MCF 10A (cell line): ENCODE data around the gene SREBF2. TPM values are rescaled to one million over a fixed set of nuclear protein-coding genes. Genes with fewer than 3 reads are reported as not detected.

Experiments
- BruUV-seq: library from RNA; stranded (reverse); fragments of 400-500 nt; replicated peaks from 2 replicates; lab custom pipeline; 2021; lab: Mats Ljungman, UMichigan
- CTCF ChIA-PET: fragments of 300-600 bp; sonication (Branson Sonifier 250); formaldehyde crosslinking; extraction: SDS; loops from one replicate; lab custom pipeline; 2021; ENCODE audit warnings: antibody characterized with exemption, inconsistent platforms; lab: Yijun Ruan, JAX
- POLR2A ChIA-PET: fragments of 300-600, 350-650 bp; sonication (Branson Sonifier 250); formaldehyde crosslinking; extraction: SDS; loops from one replicate; lab custom pipeline; 2020; ENCODE audit warnings: antibody characterized with exemption, inconsistent platforms; lab: Yijun Ruan, JAX
- DNase-seq: peaks from one replicate; pipeline ENCODE4 v3.0.0-alpha.2; 2018; ENCODE audit not compliant: unreplicated experiment
- H3K27ac Mint-ChIP-seq: one replicate; pipeline ENCODE4 v1.8.0; 2022; ENCODE audit warnings: mild to moderate bottlenecking, low read depth, mixed read lengths; ENCODE audit not compliant: unreplicated experiment
- H3K27me3 Mint-ChIP-seq: one replicate; pipeline ENCODE4 v1.8.0; 2022; ENCODE audit warnings: mixed read lengths; ENCODE audit not compliant: insufficient read depth, unreplicated experiment
- H3K36me3 Mint-ChIP-seq: one replicate; pipeline ENCODE4 v1.8.0; 2022; ENCODE audit warnings: mild to moderate bottlenecking, moderate library complexity, mixed read lengths; ENCODE audit not compliant: insufficient read depth, unreplicated experiment
- H3K4me1 Mint-ChIP-seq: one replicate; pipeline ENCODE4 v1.8.0; 2022; ENCODE audit warnings: mixed read lengths; ENCODE audit not compliant: insufficient read depth, unreplicated experiment
- H3K4me3 Mint-ChIP-seq: one replicate; pipeline ENCODE4 v1.8.0; 2022; ENCODE audit warnings: mild to moderate bottlenecking, moderate library complexity, mixed read lengths; ENCODE audit not compliant: unreplicated experiment
- H3K9me3 Mint-ChIP-seq: one replicate; pipeline ENCODE4 v1.8.0; 2022; ENCODE audit warnings: mixed read lengths; ENCODE audit not compliant: unreplicated experiment
- intact Hi-C: fragments of 100-400 bp; cut with micrococcal nuclease; formaldehyde crosslinking; loops from 2 replicates; pipeline ENCODE4 v1.14.1; 2022
- total RNA-seq: library from RNA; stranded (reverse); gene quantifications from 2 replicates; pipeline ENCODE4 v1.2.3, GENCODE V29; 2022
- TF ChIP-seq, protein P1 (sequence below): fragments of 200-600 bp; IDR thresholded peaks from one replicate; pipeline ENCODE4 v1.8.0; 2022; ENCODE audit warnings: antibody characterized with exemption, mild to moderate bottlenecking; ENCODE audit not compliant: unreplicated experiment

The SREBF2 gene
- total RNA-seq, 1 experiment from 2014 or later, result 104 TPM

DNA sequence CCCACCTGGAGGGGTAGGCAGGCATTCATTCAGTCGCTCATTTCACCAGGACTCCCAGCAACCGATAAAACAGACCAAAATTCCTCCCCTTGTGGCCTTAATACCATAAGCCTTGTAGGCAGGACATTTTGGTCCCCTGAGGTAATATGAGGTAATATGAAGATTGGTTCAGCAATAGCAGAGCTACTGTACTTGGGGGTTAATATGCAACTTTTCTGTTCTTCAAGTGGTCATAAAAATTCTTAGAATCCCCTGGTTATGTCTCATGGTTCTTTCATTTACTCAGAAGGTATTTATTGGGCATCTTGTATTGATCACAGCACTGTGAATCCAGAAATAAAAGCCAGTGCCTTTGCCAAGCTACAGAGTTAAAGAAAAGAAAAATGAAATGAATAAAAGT lies 52.2 kb downstream of the SREBF2 start:
- H3K36me3 Mint-ChIP-seq, result peaks cover 97% of the 10 kb centered on the region
- no TSS peak for BruUV-seq
- no peak for DNase-seq
- ChIA-PET POLR2A (interaction anchor here (1.3 to 1.7 kb wide), 2 partner anchors 10 to 52 kb away, joined by 3 to 4 read pairs; partner anchors contain the start of gene SREBF2), CTCF (no interaction called here)
- intact Hi-C loops, result no loop called here
- TF ChIP-seq, protein P1, sequence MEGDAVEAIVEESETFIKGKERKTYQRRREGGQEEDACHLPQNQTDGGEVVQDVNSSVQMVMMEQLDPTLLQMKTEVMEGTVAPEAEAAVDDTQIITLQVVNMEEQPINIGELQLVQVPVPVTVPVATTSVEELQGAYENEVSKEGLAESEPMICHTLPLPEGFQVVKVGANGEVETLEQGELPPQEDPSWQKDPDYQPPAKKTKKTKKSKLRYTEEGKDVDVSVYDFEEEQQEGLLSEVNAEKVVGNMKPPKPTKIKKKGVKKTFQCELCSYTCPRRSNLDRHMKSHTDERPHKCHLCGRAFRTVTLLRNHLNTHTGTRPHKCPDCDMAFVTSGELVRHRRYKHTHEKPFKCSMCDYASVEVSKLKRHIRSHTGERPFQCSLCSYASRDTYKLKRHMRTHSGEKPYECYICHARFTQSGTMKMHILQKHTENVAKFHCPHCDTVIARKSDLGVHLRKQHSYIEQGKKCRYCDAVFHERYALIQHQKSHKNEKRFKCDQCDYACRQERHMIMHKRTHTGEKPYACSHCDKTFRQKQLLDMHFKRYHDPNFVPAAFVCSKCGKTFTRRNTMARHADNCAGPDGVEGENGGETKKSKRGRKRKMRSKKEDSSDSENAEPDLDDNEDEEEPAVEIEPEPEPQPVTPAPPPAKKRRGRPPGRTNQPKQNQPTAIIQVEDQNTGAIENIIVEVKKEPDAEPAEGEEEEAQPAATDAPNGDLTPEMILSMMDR, result no peak
- no peaks in the 10 kb centered on the region for H3K9me3 Mint-ChIP-seq
- no peak overlapping the region for H3K27ac Mint-ChIP-seq
- H3K4me3 Mint-ChIP-seq, result no peak overlapping the region
- H3K27me3 Mint-ChIP-seq, result no peaks in the 10 kb centered on the region
- no peaks in the 10 kb centered on the region for H3K4me1 Mint-ChIP-seq

DNA sequence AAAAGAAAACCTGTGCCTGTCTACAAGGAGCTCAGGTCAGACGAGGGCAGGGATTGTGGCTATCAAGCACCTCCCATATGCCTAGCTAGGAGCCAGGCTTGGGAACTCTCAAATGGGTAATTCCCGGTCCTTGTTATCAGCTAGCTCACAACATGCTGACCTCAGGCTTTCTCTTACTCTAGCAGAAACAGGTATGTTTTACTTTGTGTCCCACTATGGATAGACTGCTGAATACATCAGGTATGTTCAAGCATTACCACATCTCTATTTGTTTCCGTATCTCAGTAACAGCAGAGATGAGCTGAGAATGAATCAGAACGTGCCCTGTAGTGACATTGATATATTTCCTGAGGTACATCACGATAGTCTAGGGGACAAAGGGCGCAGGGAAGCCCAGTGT lies 52.6 kb downstream of the SREBF2 start:
- TF ChIP-seq, protein P1, result no peak
- POLR2A ChIA-PET, result interaction anchor here (1.3 to 1.7 kb wide), 2 partner anchors 11 to 53 kb away, joined by 3 to 4 read pairs; partner anchors contain the start of gene SREBF2
- BruUV-seq, result no TSS peak
- CTCF ChIA-PET, result interaction anchor here (0.7 kb wide), 1 partner anchor 188 kb away, joined by 3 read pairs; no protein-coding TSS in a partner anchor
- no peaks in the 10 kb centered on the region for H3K4me1 Mint-ChIP-seq
- H3K36me3 Mint-ChIP-seq, result peaks cover 97% of the 10 kb centered on the region
- no peaks in the 10 kb centered on the region for H3K27me3 Mint-ChIP-seq
- no peak overlapping the region for H3K27ac Mint-ChIP-seq
- intact Hi-C loops, result no loop called here
- H3K4me3 Mint-ChIP-seq, result no peak overlapping the region
- no peak for DNase-seq
- no peaks in the 10 kb centered on the region for H3K9me3 Mint-ChIP-seq

DNA sequence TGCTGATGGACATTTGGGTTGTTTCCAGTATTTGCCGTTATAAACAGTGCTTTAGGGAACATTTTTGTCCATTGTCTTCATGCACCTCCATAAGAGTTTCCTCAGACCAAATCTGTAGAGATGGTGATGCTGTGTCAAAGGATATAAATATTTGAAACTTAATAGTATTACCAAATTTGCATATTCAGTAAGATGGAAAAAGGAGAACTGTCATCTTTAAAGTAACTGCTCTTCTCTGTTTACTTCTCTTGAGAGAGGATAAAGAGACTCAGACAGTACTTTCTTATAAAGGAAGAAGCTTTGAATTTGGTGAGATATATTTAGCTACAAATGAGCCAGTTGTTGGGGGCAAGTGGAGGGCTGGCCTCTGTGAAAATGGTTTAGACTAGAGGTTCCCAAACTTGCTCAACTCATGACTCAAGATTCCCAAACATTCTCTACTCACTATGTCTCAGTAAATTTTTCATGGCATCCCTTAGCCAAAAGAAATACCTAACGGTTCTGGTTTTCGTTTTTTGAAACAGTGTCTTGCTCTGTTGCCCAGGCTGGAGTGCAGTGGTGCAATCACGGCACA lies 55.8 kb downstream of the SREBF2 start:
- Mint-ChIP-seq H3K36me3 (peaks cover 97% of the 10 kb centered on the region), H3K4me1 (no peaks in the 10 kb centered on the region), H3K9me3 (no peaks in the 10 kb centered on the region), H3K27me3 (no peaks in the 10 kb centered on the region), H3K27ac (no peak overlapping the region), H3K4me3 (no peak overlapping the region)
- no peak for DNase-seq
- TF ChIP-seq, protein P1, result no peak
- BruUV-seq, result no TSS peak
- intact Hi-C loops, result no loop called here
- ChIA-PET POLR2A (no interaction called here), CTCF (interaction anchor here (0.7 to 1.0 kb wide), 2 partner anchors 19 to 849 kb away, joined by 3 read pairs; no protein-coding TSS in a partner anchor)

DNA sequence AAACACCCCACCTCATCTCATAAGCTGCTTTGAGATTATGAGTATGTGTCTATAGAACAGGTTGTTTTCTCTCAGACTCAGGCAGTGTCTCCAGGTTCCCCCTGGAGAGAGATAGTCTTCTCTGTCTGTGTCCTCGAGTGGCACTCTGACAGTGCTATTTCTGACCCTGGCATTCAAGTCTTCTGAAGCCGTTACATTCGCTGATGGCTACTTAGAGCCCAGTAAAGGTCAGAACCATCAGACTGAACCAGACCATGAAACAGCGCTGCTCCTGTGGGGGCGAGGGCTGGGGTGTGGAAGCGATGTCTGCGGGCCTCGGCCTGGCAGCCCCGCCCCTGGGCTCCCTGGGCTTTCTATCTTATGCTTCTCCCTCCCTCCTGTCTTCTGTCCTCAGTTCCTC lies 58.5 kb downstream of the SREBF2 start:
- H3K9me3 Mint-ChIP-seq, result no peaks in the 10 kb centered on the region
- POLR2A ChIA-PET, result no interaction called here
- no peak overlapping the region for H3K27ac Mint-ChIP-seq
- no TSS peak for BruUV-seq
- H3K36me3 Mint-ChIP-seq, result peaks cover 99% of the 10 kb centered on the region
- no peaks in the 10 kb centered on the region for H3K4me1 Mint-ChIP-seq
- H3K27me3 Mint-ChIP-seq, result no peaks in the 10 kb centered on the region
- no peak overlapping the region for H3K4me3 Mint-ChIP-seq
- CTCF ChIA-PET, result interaction anchor here (0.8 to 1.1 kb wide), 3 partner anchors 70 to 711 kb away, joined by 3 to 5 read pairs (median 3); no protein-coding TSS in a partner anchor
- TF ChIP-seq, protein P1, result no peak
- DNase-seq, result no peak
- intact Hi-C loops, result no loop called here
